ENCODE data around the gene DGKA.
A peak's percentile ranks its signal among the peaks of the same experiment; 100 is the strongest.

DGKA gene

DNA sequence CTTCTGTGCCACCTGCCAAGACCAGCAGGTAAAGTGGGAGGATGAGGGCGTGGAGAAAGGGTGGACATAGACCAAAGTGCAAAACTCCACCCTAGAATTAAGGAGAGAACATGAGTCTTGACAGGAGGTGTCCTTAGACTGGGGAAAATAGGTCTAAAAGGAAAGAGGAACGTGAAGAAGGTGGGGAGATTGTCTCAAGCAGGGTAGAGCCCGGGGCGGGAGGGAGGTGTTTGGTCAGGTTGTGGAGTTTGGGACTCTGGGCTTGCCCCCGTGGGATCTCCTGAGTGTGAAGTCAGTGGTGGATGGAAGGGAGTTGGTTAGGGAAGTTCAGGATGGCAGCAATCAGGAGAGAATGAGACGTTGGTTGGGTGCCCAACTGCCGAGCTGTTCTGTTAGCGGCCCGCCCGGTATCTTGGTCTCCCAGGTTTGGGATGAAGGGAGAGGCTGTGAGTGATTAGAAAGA is 386 bp downstream of the DGKA start:
- peaks cover 40% of the 10 kb centered on the region for H3K27me3 ChIP-seq (ENCODE audit: control insufficient read depth, insufficient read depth, low read length, poor library complexity, severe bottlenecking)
- H3K27ac ChIP-seq (ENCODE audit: insufficient read depth, low read depth, low read length, poor library complexity, severe bottlenecking) = no peak overlapping the region
- peak overlapping the region; percentile 57 for H3K4me3 ChIP-seq (ENCODE audit: insufficient read depth, low read depth, low read length)
- H3K4me1 ChIP-seq (ENCODE audit: control insufficient read depth, insufficient read depth, low read length) = peaks cover 9% of the 10 kb centered on the region
- WGBS, 2 experiments = 30 to 33% methylated on average over 10 of the region's 10 CpGs
- no peaks in the 10 kb centered on the region for H3K36me3 ChIP-seq (ENCODE audit: control insufficient read depth, insufficient read depth, low read length)
- no peaks in the 10 kb centered on the region for H3K9me3 ChIP-seq (ENCODE audit: control insufficient read depth, low read length)

DNA sequence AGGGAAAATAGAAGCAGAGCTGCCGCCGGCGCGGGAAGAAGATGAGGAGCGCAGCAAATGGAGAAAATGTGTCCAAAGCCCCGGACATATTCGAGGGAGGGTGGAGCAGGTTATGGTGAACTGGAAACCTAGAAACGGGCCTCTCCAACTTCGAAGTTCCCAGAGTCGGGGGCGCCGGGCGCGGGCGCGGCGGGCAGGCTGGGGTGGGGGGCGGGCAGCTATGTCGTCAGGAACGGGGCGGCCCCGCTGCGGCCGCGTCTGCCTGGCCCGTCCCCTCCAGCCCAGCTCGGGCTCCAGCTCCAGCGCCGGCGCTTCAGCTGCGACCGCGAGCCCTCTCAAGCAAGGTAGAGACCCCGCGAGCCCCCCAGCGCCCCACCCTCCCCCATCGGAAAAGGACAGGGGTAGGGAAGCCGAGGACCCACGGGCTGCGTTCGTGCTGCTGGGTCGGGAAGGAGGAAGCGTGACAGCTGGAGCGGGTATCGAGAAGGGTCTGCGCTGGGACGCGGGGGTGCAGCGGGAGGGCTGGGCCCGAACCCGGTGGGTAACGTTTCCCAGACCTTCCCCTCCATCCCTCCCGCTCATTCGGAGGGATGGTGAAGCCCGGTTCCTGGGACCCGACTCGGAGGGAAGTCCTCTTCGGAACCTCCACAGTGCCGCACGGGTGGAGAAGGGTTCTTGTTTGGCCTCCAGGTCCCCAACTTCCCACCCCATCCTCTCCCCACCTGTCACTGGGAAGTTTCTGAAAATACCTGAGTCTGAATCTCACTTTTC is 1.0 kb downstream of the DGKA start:
- H3K27me3 ChIP-seq (ENCODE audit: control insufficient read depth, insufficient read depth, low read length, poor library complexity, severe bottlenecking) = peaks cover 40% of the 10 kb centered on the region
- H3K9me3 ChIP-seq (ENCODE audit: control insufficient read depth, low read length) = no peaks in the 10 kb centered on the region
- WGBS, 2 experiments = 1% methylated on average over 60 of the region's 60 CpGs
- no peak overlapping the region for H3K27ac ChIP-seq (ENCODE audit: insufficient read depth, low read depth, low read length, poor library complexity, severe bottlenecking)
- H3K4me3 ChIP-seq (ENCODE audit: insufficient read depth, low read depth, low read length) = peak overlapping the region; percentile 57
- peaks cover 9% of the 10 kb centered on the region for H3K4me1 ChIP-seq (ENCODE audit: control insufficient read depth, insufficient read depth, low read length)
- H3K36me3 ChIP-seq (ENCODE audit: control insufficient read depth, insufficient read depth, low read length) = no peaks in the 10 kb centered on the region

DNA sequence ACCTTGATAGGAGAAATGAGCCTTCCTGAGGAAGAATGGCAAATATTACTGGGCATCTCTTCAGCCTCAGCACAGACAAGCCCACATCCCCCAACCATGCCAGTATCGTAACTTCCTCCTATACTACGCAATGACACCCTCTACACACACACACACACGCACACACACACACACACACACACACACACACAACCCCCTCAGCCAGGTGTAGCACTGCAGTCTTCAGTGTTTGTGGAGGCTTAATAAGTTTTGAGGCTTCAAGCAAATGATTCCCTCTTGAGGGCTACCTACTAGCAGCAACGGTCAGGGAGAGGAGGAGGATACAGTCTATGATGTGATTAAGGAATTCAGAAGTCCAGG is 1.6 kb downstream of the DGKA start:
- Histone ChIP-seq H3K27ac (ENCODE audit: insufficient read depth, low read depth, low read length, poor library complexity, severe bottlenecking) (no peak overlapping the region), H3K36me3 (ENCODE audit: control insufficient read depth, insufficient read depth, low read length) (no peaks in the 10 kb centered on the region), H3K4me3 (ENCODE audit: insufficient read depth, low read depth, low read length) (peak overlapping the region; percentile 57), H3K9me3 (ENCODE audit: control insufficient read depth, low read length) (no peaks in the 10 kb centered on the region), H3K4me1 (ENCODE audit: control insufficient read depth, insufficient read depth, low read length) (peaks cover 9% of the 10 kb centered on the region), H3K27me3 (ENCODE audit: control insufficient read depth, insufficient read depth, low read length, poor library complexity, severe bottlenecking) (peaks cover 40% of the 10 kb centered on the region)
- WGBS, 2 experiments = 43 to 44% methylated on average over 4 of the region's 4 CpGs

- Histone ChIP-seq H3K36me3 (ENCODE audit: control insufficient read depth, insufficient read depth, low read length) (no peaks in the 10 kb centered on the region), H3K9me3 (ENCODE audit: control insufficient read depth, low read length) (no peaks in the 10 kb centered on the region), H3K4me1 (ENCODE audit: control insufficient read depth, insufficient read depth, low read length) (peaks cover 9% of the 10 kb centered on the region), H3K4me3 (ENCODE audit: insufficient read depth, low read depth, low read length) (no peak overlapping the region), H3K27ac (ENCODE audit: insufficient read depth, low read depth, low read length, poor library complexity, severe bottlenecking) (no peak overlapping the region), H3K27me3 (ENCODE audit: control insufficient read depth, insufficient read depth, low read length, poor library complexity, severe bottlenecking) (peaks cover 40% of the 10 kb centered on the region)
- WGBS, 2 experiments = 84 to 87% methylated on average over 5 to 7 of the region's 7 CpGs
Measured at GRCh38 chr12:55933169-55933798, 2.3 kb downstream of the DGKA start.

DNA sequence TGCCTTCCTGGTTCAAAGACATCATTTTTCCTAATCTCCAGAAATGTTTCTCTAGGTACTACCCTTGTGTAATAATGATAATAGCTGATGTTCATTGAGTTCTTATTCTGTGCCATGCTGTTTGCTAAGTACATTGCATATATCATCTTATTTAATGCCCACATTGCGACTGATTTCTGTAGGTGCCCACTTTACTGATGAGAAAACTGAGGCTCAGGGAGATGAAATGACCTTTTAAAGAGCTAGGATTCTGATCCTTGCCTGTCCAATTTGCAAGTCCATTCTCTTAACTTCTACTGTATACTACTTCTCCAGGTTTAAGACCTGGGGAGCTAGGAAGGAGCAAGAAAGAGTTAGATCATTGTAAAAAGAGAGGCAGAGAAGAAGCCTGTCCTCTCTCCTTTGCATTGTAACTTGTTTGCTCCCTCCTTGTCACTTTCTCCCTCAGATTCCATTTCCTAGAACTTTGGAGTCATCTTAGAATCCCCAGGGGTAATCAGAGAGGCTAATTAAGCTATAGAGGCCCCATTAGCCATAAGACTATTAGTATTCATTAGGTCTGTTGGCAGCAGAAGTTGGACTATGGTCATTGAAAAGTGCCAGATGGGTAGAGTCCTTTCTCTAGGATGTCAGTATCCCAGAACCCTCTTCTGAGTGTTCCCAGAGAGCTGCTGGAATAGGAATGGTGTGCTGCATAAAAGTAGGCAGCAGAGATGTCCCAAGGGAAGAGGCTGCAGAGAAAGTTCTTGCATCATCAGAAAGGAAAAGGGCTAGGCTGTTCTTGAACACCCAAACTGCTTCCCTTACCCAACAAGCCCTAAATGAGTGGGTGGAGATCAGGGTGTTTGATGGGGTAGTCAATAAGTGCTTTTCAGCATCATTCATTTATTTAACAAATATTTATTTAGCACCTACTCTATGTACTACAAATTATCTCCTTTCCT is 3.1 kb downstream of the DGKA start:
- peaks cover 9% of the 10 kb centered on the region for H3K4me1 ChIP-seq (ENCODE audit: control insufficient read depth, insufficient read depth, low read length)
- no peak overlapping the region for H3K27ac ChIP-seq (ENCODE audit: insufficient read depth, low read depth, low read length, poor library complexity, severe bottlenecking)
- peaks cover 40% of the 10 kb centered on the region for H3K27me3 ChIP-seq (ENCODE audit: control insufficient read depth, insufficient read depth, low read length, poor library complexity, severe bottlenecking)
- no peaks in the 10 kb centered on the region for H3K36me3 ChIP-seq (ENCODE audit: control insufficient read depth, insufficient read depth, low read length)
- no peak overlapping the region for H3K4me3 ChIP-seq (ENCODE audit: insufficient read depth, low read depth, low read length)
- WGBS, 2 experiments = 89 to 91% methylated on average over 1 of the region's 1 CpG
- H3K9me3 ChIP-seq (ENCODE audit: control insufficient read depth, low read length) = no peaks in the 10 kb centered on the region

- no peaks in the 10 kb centered on the region for H3K9me3 ChIP-seq (ENCODE audit: control insufficient read depth, low read length)
- 93 to 95% methylated on average over 1 of the region's 1 CpG for WGBS, 2 experiments
Measured at GRCh38 chr12:55934773-55935172, 3.8 kb downstream of the DGKA start.

DNA sequence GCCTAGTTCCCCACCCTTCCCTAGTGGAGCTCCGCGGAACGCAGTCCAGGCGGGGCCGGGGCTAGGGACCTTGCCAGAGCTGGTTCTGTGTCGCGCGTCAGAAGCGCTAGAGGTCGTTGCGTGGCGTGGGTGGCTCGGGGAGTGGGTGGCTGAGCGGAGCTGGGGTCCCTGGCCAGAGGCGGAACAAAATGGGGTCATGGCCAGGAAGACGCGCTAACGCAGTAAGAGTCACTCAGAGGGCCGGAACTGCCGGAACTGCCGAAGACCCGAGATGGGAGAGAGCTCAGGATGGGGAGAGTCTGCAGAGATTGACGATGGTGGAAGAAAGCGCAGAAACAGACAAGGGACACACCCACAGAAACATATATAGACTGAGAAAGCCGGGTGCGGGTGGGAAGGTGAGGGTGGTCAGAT is 4.8 kb downstream of the DGKA start:
- peaks cover 40% of the 10 kb centered on the region for H3K27me3 ChIP-seq (ENCODE audit: control insufficient read depth, insufficient read depth, low read length, poor library complexity, severe bottlenecking)
- peaks cover 12% of the 10 kb centered on the region for H3K4me1 ChIP-seq (ENCODE audit: control insufficient read depth, insufficient read depth, low read length)
- H3K27ac ChIP-seq (ENCODE audit: insufficient read depth, low read depth, low read length, poor library complexity, severe bottlenecking) = no peak overlapping the region
- 90 to 91% methylated on average over 26 of the region's 26 CpGs for WGBS, 2 experiments
- no peaks in the 10 kb centered on the region for H3K36me3 ChIP-seq (ENCODE audit: control insufficient read depth, insufficient read depth, low read length)
- no peak overlapping the region for H3K4me3 ChIP-seq (ENCODE audit: insufficient read depth, low read depth, low read length)
- no peaks in the 10 kb centered on the region for H3K9me3 ChIP-seq (ENCODE audit: control insufficient read depth, low read length)

More at GRCh38 chr12:55934773-55935172, 3.8 kb downstream of the DGKA start:
- Histone ChIP-seq H3K36me3 (ENCODE audit: control insufficient read depth, insufficient read depth, low read length) (no peaks in the 10 kb centered on the region), H3K4me1 (ENCODE audit: control insufficient read depth, insufficient read depth, low read length) (peaks cover 9% of the 10 kb centered on the region), H3K27ac (ENCODE audit: insufficient read depth, low read depth, low read length, poor library complexity, severe bottlenecking) (no peak overlapping the region), H3K27me3 (ENCODE audit: control insufficient read depth, insufficient read depth, low read length, poor library complexity, severe bottlenecking) (peaks cover 40% of the 10 kb centered on the region), H3K4me3 (ENCODE audit: insufficient read depth, low read depth, low read length) (no peak overlapping the region)

- Histone ChIP-seq H3K27ac (ENCODE audit: insufficient read depth, low read depth, low read length, poor library complexity, severe bottlenecking) (no peak overlapping the region), H3K36me3 (ENCODE audit: control insufficient read depth, insufficient read depth, low read length) (no peaks in the 10 kb centered on the region), H3K9me3 (ENCODE audit: control insufficient read depth, low read length) (no peaks in the 10 kb centered on the region), H3K4me3 (ENCODE audit: insufficient read depth, low read depth, low read length) (no peak overlapping the region), H3K4me1 (ENCODE audit: control insufficient read depth, insufficient read depth, low read length) (peaks cover 6% of the 10 kb centered on the region), H3K27me3 (ENCODE audit: control insufficient read depth, insufficient read depth, low read length, poor library complexity, severe bottlenecking) (peaks cover 20% of the 10 kb centered on the region)
- 79 to 82% methylated on average over 2 of the region's 2 CpGs for WGBS, 2 experiments
Measured at GRCh38 chr12:55937981-55938380, 7.0 kb downstream of the DGKA start.

DNA sequence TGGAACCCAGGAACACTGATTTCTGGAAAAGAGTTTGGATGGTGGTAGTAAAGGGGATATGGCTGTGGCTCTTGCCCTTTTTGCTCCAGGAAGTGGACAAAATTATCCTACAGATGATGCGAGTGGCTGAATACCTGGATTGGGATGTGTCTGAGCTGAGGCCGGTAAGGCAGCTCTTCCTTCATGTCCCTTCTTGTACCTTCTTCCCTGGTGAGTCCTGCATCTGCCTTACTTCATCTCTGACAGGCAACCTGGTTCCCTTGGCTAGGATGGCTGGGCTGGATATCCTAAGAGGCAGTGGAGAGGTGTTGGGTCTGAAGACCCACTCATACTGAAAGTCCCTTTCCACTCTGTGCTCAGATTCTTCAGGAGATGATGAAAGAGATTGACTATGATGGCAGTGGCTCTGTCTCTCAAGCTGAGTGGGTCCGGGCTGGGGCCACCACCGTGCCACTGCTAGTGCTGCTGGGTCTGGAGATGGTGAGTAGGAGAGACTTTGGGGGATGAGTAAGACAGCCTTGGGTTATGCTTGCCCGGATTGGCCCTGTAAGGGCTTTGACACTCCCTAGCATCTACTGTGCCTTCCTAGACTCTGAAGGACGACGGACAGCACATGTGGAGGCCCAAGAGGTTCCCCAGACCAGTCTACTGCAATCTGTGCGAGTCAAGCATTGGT is 8.0 kb downstream of the DGKA start:
- peaks cover 10% of the 10 kb centered on the region for H3K27me3 ChIP-seq (ENCODE audit: control insufficient read depth, insufficient read depth, low read length, poor library complexity, severe bottlenecking)

More for the DNA sequence above, 8.0 kb downstream of the DGKA start:
- 92 to 96% methylated on average over 8 of the region's 8 CpGs for WGBS, 2 experiments
- no peak overlapping the region for H3K27ac ChIP-seq (ENCODE audit: insufficient read depth, low read depth, low read length, poor library complexity, severe bottlenecking)
- no peak overlapping the region for H3K4me3 ChIP-seq (ENCODE audit: insufficient read depth, low read depth, low read length)
- no peaks in the 10 kb centered on the region for H3K9me3 ChIP-seq (ENCODE audit: control insufficient read depth, low read length)
- no peaks in the 10 kb centered on the region for H3K36me3 ChIP-seq (ENCODE audit: control insufficient read depth, insufficient read depth, low read length)
- H3K4me1 ChIP-seq (ENCODE audit: control insufficient read depth, insufficient read depth, low read length) = peaks cover 6% of the 10 kb centered on the region

All from ectodermal cell (in vitro differentiated cells).